C4-2B (cell line): ENCODE data around the gene AFDN.

Experiments
- ZFX ChIP-seq: fragments of 450-650 bp; IDR thresholded peaks from 2 replicates; pipeline ENCODE4 v1.6.1; 2017
- TF ChIP-seq, protein P1 (sequence below): fragments of 450-650 bp; conservative IDR thresholded peaks from 2 replicates; pipeline ENCODE4 v1.5.1; 2017; ENCODE audit warnings: mild to moderate bottlenecking

DNA sequence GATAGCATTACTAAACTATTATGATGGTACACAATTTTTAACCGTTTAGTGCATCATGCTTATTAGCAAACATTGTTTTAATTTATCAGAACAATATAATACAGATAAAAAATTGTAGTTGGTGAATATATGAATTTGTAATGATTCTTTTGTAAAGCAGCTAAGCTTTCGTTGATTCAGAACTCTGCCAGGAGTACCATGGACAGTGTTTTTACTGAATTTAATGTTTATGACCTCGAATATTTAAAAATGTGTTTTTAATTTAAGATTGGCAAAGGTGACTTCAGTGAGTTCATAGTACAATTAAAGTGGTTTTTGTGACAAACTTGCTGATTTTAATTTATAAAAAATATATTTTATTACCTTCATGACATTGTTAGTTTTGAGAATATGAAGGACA, 10.0 kb downstream of the AFDN start:
- TF ChIP-seq, protein P1, sequence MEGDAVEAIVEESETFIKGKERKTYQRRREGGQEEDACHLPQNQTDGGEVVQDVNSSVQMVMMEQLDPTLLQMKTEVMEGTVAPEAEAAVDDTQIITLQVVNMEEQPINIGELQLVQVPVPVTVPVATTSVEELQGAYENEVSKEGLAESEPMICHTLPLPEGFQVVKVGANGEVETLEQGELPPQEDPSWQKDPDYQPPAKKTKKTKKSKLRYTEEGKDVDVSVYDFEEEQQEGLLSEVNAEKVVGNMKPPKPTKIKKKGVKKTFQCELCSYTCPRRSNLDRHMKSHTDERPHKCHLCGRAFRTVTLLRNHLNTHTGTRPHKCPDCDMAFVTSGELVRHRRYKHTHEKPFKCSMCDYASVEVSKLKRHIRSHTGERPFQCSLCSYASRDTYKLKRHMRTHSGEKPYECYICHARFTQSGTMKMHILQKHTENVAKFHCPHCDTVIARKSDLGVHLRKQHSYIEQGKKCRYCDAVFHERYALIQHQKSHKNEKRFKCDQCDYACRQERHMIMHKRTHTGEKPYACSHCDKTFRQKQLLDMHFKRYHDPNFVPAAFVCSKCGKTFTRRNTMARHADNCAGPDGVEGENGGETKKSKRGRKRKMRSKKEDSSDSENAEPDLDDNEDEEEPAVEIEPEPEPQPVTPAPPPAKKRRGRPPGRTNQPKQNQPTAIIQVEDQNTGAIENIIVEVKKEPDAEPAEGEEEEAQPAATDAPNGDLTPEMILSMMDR: no peak
- no peak for TF ChIP-seq ZFX
